CD1c-positive myeloid dendritic cell (primary cell): ENCODE measurements around the gene DNAAF2.

ENCODE experiments used
- DNase-seq: peaks from one replicate; pipeline ENCODE4 v3.0.0-alpha.2; 2016; ENCODE audit errors: extremely low spot score

The DNAAF2 gene

DNA sequence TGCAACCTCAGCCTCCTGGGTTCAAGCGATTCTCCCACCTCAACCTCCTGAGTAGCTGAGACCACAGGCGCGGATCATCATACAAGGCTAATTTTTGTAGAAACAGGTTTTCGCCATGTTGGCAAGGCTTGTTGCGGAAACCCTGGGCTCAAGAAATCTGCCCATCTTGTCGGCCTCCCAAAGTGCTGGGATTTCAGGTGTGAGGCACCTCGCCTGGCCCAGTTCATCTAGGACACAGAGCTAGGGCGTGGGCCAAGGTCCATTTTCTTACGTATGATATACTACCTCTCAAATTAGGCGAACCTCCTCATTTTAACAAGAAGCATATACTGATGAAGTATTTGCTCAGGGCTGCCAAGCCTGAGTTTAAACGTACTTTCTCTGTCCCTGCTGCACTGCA lies 51.0 kb downstream of the DNAAF2 start:
- no peak for DNase-seq

DNA sequence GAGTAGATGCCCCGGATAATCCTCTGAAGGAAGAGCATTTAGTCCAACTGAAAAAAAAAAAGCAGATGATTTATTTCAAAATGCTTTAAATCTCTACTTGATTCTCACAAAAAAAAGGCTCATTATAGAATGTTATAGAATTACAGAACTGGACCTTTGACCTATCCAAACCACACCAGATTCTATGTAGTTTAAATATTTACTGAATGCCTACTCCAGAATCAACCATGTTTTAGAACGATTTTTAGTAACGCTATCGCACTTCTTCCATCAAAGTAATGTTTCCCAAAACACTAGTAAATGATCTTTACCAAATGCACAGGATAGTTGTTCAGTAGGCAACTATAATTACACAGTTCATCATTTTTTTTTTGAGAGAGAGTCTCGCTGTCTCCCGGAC lies 51.4 kb downstream of the DNAAF2 start:
- no peak for DNase-seq

DNA sequence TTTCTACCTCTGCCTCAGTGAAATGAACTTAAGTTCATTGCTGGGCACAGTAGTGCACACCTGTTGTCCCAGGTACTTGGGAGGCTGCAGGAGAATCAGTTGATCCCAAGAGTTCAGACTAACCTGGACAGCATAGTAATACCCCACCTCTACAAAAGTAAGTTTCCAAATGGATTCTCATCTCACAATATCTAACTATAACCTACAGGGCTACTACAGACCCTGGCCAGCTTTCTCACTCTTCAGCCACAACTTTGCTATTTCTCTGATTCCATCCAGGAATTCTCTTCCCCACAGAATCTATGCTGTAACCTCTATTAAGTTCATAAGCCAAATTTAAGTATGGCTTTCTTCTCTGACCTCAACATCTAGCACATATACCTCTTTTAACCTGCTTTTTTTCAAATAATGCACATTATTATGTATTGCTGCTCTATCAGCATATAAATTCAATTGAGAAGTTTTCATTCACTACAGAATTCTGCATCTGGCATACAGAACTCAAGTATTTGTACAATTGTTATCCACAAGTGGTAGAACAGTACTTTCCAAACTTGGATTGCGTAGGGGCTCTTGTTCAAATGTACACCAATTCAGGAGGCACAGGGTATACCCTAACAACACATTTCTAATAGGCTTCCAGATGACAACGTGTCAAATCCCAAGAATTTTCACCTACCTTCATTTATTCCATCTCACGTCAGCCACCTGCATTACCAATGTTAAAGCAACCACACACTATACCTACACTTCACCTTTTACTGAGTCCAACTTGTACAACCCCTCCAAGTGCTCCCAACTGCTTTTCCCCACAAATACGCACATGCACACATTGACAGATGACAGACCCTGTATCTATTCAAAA lies 52.7 kb downstream of the DNAAF2 start:
- DNase-seq, result no peak

DNA sequence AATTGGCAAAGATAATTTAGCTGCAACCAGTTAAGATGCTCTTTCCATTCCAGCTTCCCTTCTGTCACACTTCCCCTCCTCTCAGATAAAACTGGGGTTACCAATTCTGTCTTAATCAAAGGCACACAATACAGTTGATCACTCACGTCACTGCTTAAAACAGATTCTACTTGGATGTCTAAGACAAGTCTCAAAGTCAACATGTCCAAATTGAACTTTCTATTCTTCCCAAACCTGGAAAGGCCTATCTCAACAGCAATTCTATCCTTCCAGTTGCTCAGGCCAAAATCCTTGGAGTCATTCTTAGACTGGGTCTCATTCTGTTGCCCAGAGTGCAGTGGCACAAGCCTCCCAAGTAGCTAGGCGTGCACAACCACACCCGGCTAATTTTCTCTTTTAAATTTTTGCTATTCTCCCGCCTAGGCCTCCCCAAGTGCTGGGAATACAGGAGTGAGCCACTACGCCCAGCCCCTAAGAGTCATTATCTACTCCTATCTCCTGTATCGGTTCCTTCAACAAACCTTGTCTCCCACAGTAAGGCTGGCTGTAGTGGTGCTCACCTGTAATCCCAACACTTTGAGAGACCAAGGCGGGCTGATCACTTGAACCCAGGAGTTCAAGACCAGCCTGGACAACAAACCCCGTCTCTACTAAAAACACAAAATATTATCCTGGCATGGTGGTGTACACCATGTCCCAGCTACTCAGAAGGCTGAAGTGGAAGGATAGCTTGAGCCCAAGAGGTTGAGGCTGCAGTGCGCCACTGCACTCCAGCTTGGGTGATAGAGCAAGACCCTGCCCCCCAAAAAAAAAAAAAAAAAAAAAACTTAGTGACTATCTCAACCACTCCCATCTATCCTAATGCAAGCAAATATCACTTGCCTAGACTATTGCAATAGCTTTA lies 53.6 kb downstream of the DNAAF2 start:
- DNase-seq, result no peak

DNA sequence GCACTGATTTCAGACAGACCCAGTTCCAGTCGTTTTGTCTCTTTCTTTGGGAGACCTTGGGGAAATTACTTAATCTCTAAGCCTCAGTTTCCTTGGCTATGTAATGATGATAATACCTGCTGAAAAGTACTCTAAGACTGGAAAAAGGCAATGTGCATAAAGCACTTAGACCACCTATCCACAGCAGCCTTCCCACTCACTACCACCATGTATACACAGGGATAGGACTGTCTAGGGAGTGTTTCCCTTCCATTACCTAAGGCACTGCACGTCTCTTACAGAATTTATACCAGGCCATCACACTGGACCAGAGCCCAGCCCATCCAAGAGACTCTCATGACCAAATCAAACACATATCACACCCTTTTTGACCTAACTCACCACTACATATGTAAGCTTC lies 55.2 kb downstream of the DNAAF2 start:
- no peak for DNase-seq

DNA sequence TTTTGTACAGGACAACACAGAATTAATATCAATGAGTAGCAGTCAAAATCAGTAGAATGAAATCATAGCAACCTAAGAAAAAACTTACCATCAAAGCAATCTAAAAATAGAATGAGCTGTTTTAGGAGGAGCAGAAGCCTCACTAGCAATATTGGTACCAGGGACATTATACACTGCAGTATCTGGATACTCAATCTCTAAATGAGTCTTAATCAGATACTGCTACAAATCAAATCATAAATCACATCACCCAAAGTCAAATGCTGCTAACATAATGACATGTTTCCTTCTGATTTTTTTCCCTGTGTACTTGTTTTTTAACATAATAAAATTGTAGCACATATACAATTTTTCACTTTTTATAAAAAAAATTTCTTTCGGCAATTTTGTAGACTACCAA lies 56.9 kb downstream of the DNAAF2 start:
- no peak for DNase-seq
